Stimulated activated naive B cell treated with anti-CD40 and anti-IgM and Interleukin-4, amounts not matched to agents 10 μg/mL and 1 μg/mL and 100 μg/mL, for 72 hours (primary cell): ENCODE measurements around the gene POTEM.
"Not testable (repeated sequence)": the region's sequence is repeated elsewhere in the genome, so short reads cannot be mapped to it uniquely, and the experiment has no call there.

Experiments
- ATAC-seq, 2 donors: fragments of 150-1000 bp; cut with Tn5 transposase; replicated peaks; 2 replicates each; pipeline ENCODE4 v1.10.0; 2021; ENCODE audit warnings: moderate library complexity in 1 of 2
- DNase-seq: peaks from one replicate; pipeline ENCODE4 v3.0.0; 2021
- H3K27ac Mint-ChIP-seq: one replicate; pipeline ENCODE4 v1.8.0; 2022; ENCODE audit warnings: mild to moderate bottlenecking, mixed read lengths
- H3K27me3 Mint-ChIP-seq, 2 donors: one replicate each; pipeline ENCODE4 v1.8.0; 2022; ENCODE audit warnings: mixed read lengths in 2 of 2
- H3K36me3 Mint-ChIP-seq, 2 donors: one replicate each; pipeline ENCODE4 v1.8.0; 2022; ENCODE audit warnings: mixed read lengths in 2 of 2, mild to moderate bottlenecking in 1 of 2
- H3K4me1 Mint-ChIP-seq, 2 donors: one replicate each; pipeline ENCODE4 v1.8.0; 2022; ENCODE audit warnings: mixed read lengths in 2 of 2, mild to moderate bottlenecking in 1 of 2
- H3K4me3 Mint-ChIP-seq, 2 donors: one replicate each; pipeline ENCODE4 v1.8.0; 2022; ENCODE audit warnings: mild to moderate bottlenecking in 2 of 2, mixed read lengths in 2 of 2, moderate library complexity in 1 of 2
- H3K9me3 Mint-ChIP-seq, 2 donors: one replicate each; pipeline ENCODE4 v1.8.0; 2022; ENCODE audit warnings: mixed read lengths in 2 of 2, mild to moderate bottlenecking in 1 of 2

The POTEM gene

DNA sequence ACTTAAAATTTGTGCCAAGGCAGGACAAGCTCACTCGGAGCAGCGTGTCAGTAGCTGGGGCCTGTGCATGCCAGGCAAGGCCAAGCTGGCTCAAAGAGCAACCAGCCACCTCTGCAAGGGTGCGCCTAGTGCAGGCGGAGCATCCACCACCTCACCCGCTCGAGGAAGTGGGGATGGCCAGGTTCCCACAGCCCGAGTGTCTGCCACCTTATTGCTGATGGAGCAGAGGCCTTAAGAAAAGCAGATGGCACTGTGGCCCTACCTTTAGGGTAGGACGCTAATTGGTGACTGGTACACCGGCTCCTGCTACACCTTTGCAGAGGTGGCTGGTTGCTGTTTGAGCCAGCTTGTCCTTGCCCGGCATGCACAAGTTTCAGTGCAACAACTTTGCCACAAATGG, 43.8 kb downstream of the POTEM start:
- H3K27ac Mint-ChIP-seq, DNase-seq, H3K36me3 Mint-ChIP-seq, ATAC-seq, H3K9me3 Mint-ChIP-seq, H3K4me3 Mint-ChIP-seq, H3K27me3 Mint-ChIP-seq, H3K4me1 Mint-ChIP-seq: not testable (repeated sequence)

- not testable (repeated sequence) for ATAC-seq, H3K27ac Mint-ChIP-seq, H3K36me3 Mint-ChIP-seq, H3K4me3 Mint-ChIP-seq, H3K9me3 Mint-ChIP-seq, H3K27me3 Mint-ChIP-seq, DNase-seq, H3K4me1 Mint-ChIP-seq
These were observed 44.5 kb downstream of the POTEM start for GRCh38 chr14:19011703-19012102.

DNA sequence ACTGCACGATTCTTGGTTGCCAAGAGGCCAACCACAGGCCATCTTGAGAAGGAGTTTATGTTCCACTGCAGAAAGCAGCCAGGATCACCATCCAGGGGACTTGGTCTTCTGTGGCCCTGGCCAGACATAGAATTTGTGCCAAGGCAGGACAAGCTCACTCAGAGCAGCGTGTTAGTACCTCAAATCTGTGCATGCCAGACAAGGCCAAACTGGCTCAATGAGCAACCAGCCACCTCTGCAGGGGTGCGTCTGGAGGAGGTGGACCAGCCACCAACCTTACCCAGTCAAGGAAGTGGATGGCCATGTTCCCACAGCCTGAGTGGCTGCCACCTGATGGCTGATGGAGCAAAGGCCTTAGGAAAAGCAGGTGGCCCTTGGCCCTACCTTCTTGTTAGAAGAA, 48.0 kb downstream of the POTEM start:
- not testable (repeated sequence) for H3K4me3 Mint-ChIP-seq, H3K4me1 Mint-ChIP-seq, ATAC-seq, H3K9me3 Mint-ChIP-seq, H3K36me3 Mint-ChIP-seq, H3K27me3 Mint-ChIP-seq, DNase-seq, H3K27ac Mint-ChIP-seq

- H3K4me1 Mint-ChIP-seq, DNase-seq, H3K9me3 Mint-ChIP-seq: not testable (repeated sequence)
These were observed 57.9 kb downstream of the POTEM start for GRCh38 chr14:19025080-19025589.

GRCh38 chr14:19026649-19027351, 59.6 kb downstream of the POTEM start:
- not testable (repeated sequence) for ATAC-seq, DNase-seq, H3K9me3 Mint-ChIP-seq, H3K4me1 Mint-ChIP-seq, H3K36me3 Mint-ChIP-seq, H3K4me3 Mint-ChIP-seq, H3K27ac Mint-ChIP-seq, H3K27me3 Mint-ChIP-seq

More at GRCh38 chr14:19025080-19025589, 57.9 kb downstream of the POTEM start:
- not testable (repeated sequence) for H3K27ac Mint-ChIP-seq, ATAC-seq, H3K36me3 Mint-ChIP-seq, H3K4me3 Mint-ChIP-seq, H3K27me3 Mint-ChIP-seq

- H3K27me3 Mint-ChIP-seq, ATAC-seq, DNase-seq, H3K4me3 Mint-ChIP-seq, H3K36me3 Mint-ChIP-seq, H3K4me1 Mint-ChIP-seq, H3K9me3 Mint-ChIP-seq, H3K27ac Mint-ChIP-seq: not testable (repeated sequence)
These were observed 60.7 kb downstream of the POTEM start for GRCh38 chr14:19027895-19028294.

- not testable (repeated sequence) for H3K9me3 Mint-ChIP-seq, DNase-seq, H3K27me3 Mint-ChIP-seq, H3K4me3 Mint-ChIP-seq, H3K27ac Mint-ChIP-seq, H3K36me3 Mint-ChIP-seq, H3K4me1 Mint-ChIP-seq, ATAC-seq
These were observed 69.7 kb downstream of the POTEM start for GRCh38 chr14:19036811-19037382.

DNA sequence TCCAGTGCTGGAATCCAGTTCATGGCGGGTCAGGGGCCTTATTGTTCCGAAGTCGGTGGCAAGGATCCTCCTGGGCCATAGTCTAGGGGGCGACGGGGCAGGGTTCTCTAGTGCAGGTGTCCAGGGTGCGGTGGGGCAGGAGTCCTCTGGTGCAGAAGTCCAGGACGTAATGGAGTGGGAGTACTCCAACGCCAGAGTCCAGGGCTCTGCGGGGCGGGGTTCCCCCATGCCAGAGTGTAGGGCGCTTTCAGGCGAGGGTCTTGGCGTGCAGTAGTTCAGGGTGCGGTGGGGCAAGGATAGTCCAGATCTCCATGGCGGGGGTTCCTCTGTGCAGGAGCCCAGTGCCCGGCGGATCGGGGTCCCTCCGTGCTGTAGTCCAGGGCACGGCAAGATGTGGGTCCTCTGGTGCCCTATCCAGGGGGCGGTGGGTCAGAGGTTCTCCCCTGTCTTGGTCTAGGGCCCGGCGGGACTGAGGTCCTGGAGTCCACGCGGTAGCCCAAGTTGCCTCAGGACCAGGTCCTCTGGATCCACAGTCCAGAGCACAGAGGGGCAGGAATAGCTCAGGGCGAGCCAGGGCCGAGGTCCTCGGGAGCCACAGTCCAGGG, 70.9 kb downstream of the POTEM start:
- not testable (repeated sequence) for H3K4me1 Mint-ChIP-seq, DNase-seq, H3K4me3 Mint-ChIP-seq, H3K9me3 Mint-ChIP-seq, H3K27ac Mint-ChIP-seq, H3K36me3 Mint-ChIP-seq, H3K27me3 Mint-ChIP-seq, ATAC-seq

- not testable (repeated sequence) for H3K36me3 Mint-ChIP-seq, ATAC-seq, H3K9me3 Mint-ChIP-seq
These were observed 71.6 kb downstream of the POTEM start for GRCh38 chr14:19038785-19039184.

DNA sequence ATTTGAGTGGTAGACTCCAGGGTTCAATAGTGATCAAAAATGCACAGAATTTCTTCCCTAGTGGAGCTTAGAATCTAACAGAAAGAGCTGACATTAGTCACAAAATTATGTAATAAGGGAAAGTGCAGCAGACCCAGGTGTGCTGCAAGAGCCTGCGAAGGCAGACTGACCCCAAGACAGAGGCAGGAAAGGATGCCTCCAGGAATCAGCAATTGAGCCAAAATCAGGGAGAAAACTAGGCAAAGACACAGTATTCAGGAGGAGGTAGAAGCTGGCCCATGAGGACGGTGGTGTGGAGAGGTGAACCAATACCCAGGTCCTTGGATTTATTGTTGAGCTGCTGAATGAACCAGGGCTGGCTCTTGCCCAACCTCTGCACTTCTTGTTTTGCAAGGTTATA, 76.2 kb downstream of the POTEM start:
- not testable (repeated sequence) for DNase-seq, H3K9me3 Mint-ChIP-seq

More at GRCh38 chr14:19038785-19039184, 71.6 kb downstream of the POTEM start:
- H3K27me3 Mint-ChIP-seq, H3K4me1 Mint-ChIP-seq, H3K4me3 Mint-ChIP-seq, DNase-seq, H3K27ac Mint-ChIP-seq: not testable (repeated sequence)

More for the DNA sequence above, 76.2 kb downstream of the POTEM start:
- not testable (repeated sequence) for H3K27me3 Mint-ChIP-seq, ATAC-seq, H3K4me3 Mint-ChIP-seq, H3K4me1 Mint-ChIP-seq, H3K36me3 Mint-ChIP-seq, H3K27ac Mint-ChIP-seq
